ENCODE results near the gene USP5.
"Not testable (repeated sequence)": the region's sequence is repeated elsewhere in the genome, so short reads cannot be mapped to it uniquely, and the experiment has no call there.

USP5 gene

DNA sequence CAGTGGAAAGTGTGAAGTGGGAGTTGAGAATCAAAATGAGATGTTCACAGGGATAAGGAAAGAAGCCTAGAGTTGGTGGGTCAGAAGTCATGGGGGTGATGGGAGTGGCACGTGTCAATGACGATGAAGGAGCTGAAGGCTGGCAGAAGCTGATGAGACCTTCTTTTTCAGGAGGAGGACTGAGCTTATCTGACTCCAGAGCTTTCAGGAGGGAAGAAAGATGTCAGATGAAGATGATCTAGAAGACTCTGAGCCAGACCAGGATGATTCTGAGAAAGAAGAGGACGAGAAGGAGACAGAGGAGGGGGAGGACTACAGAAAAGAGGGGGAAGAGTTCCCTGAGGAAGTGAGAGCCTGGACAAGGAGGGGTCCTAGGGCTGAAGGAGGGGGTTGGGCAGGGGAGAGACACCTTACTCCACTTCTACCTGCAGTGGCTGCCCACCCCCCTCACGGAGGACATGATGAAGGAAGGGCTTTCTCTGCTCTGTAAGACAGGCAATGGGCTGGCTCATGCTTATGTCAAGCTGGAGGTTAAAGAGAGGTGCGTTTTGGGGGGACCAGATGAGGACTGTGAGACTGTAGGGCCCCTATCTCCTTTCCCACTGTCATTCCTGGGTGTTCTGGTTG is 53.6 kb downstream of the USP5 start:
- no peak overlapping the region for H3K27ac ChIP-seq (ENCODE audit: low read depth, low read length)
- H3K4me3 ChIP-seq (ENCODE audit: low read length), result peak overlapping the region; percentile 99

DNA sequence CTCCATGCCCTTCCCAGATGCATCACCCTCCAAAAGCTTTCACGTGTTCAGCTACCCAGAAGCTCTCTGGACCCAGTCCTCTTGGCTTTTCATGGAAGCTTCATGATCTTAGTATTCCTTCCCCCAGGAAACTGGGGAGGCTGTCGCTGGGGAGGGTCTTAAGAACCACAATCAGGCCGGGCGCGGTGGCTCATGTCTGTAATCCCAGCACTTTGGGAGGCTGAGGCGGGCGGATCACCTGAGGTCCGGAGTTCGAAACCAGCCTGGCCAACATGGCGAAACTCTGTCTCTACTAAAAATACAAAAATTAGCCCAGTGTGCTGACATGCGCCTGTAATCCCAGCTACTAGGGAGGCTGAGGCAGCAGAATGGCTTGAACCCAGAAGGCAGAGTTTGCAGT is 56.2 kb downstream of the USP5 start:
- H3K27ac ChIP-seq (ENCODE audit: low read depth, low read length); H3K9ac ChIP-seq (ENCODE audit: low read length); H3K27me3 ChIP-seq (ENCODE audit: control insufficient read depth, insufficient read depth, low read length); H3K4me3 ChIP-seq (ENCODE audit: low read length); H3K4me1 ChIP-seq (ENCODE audit: control insufficient read depth, insufficient read depth, low read length); H3K36me3 ChIP-seq (ENCODE audit: control insufficient read depth, insufficient read depth, low read length): not testable (repeated sequence)

More for the DNA sequence above, 53.6 kb downstream of the USP5 start:
- no peak overlapping the region for H3K9ac ChIP-seq (ENCODE audit: low read length)
- H3K27me3 ChIP-seq (ENCODE audit: control insufficient read depth, insufficient read depth, low read length), result no peaks in the 10 kb centered on the region
- H3K4me1 ChIP-seq (ENCODE audit: control insufficient read depth, insufficient read depth, low read length), result peaks cover 8% of the 10 kb centered on the region
- H3K36me3 ChIP-seq (ENCODE audit: control insufficient read depth, insufficient read depth, low read length), result no peaks in the 10 kb centered on the region

DNA sequence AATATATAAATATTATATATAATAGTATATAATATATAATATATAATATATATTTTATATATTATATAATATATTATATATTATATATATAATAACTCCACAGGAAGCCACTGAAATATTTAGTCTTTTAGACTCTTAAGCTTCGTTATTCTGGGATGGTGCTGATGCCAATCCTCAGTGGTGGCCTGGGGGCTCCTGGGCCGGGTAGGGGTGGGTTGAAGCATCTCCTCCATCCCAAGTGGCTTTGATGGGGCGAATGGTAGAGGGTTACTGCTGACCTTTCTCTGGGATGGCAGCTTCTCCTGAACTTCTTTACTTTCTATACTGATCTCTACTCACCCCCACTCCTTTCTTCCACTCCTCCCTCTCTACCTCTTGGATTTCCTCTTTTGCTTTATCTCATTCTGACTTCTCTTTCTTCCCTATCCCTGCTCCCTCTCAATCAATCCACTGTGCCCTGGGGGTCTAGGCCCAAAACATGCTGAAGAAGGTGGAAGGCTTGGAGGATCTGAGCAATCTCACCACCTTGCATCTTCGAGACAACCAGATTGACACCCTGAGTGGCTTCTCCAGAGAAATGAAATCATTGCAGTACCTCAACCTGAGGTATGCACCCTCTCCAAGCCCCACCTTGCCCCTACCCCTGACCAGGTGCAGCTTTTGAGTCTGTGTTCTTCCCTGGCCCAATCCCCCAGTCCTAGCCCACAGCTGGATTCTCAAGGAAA is 57.6 kb downstream of the USP5 start:
- Histone ChIP-seq H3K4me1 (ENCODE audit: control insufficient read depth, insufficient read depth, low read length) (peaks cover 9% of the 10 kb centered on the region), H3K27me3 (ENCODE audit: control insufficient read depth, insufficient read depth, low read length) (no peaks in the 10 kb centered on the region), H3K36me3 (ENCODE audit: control insufficient read depth, insufficient read depth, low read length) (no peaks in the 10 kb centered on the region)

DNA sequence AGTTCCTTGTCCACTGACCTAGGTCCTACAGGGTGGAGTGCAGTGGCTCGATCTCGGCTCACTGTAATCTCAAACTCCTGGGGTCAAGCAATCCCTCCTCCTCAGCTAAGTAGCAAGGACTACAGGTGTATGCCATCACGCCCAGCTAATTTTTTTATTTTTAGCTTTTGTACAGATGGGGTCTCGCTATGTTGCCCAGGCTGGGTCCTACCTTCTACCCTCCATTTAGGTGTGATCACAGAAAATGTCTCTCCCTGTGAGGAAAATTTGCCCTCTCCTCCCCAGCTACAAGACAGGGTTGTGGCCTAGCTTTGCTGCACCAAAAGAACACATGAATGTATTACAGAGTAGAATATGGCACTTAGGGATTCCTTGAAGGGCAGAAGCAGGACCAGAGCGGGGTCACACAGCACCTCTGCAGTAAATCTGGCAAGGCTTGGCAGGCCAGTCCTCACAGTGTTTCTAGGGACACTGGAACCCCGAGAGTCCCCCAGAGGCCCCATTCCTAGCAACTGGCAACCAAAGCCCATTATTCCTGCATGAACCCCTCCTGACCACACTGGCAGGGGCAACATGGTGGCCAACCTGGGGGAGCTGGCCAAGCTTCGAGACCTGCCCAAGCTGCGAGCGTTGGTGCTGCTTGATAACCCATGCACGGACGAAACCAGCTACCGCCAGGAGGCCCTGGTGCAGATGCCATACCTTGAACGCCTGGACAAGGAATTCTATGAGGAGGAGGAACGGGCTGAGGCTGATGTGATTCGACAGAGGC is 60.4 kb downstream of the USP5 start:
- no peak overlapping the region for H3K9ac ChIP-seq (ENCODE audit: low read length)
- H3K27me3 ChIP-seq (ENCODE audit: control insufficient read depth, insufficient read depth, low read length), result no peaks in the 10 kb centered on the region
- no peak overlapping the region for H3K27ac ChIP-seq (ENCODE audit: low read depth, low read length)
- peaks cover 8% of the 10 kb centered on the region for H3K4me1 ChIP-seq (ENCODE audit: control insufficient read depth, insufficient read depth, low read length)
- no peaks in the 10 kb centered on the region for H3K36me3 ChIP-seq (ENCODE audit: control insufficient read depth, insufficient read depth, low read length)
- H3K4me3 ChIP-seq (ENCODE audit: low read length), result no peak overlapping the region

More for the DNA sequence above, 57.6 kb downstream of the USP5 start:
- no peak overlapping the region for H3K9ac ChIP-seq (ENCODE audit: low read length)
- no peak overlapping the region for H3K4me3 ChIP-seq (ENCODE audit: low read length)
- no peak overlapping the region for H3K27ac ChIP-seq (ENCODE audit: low read depth, low read length)

DNA sequence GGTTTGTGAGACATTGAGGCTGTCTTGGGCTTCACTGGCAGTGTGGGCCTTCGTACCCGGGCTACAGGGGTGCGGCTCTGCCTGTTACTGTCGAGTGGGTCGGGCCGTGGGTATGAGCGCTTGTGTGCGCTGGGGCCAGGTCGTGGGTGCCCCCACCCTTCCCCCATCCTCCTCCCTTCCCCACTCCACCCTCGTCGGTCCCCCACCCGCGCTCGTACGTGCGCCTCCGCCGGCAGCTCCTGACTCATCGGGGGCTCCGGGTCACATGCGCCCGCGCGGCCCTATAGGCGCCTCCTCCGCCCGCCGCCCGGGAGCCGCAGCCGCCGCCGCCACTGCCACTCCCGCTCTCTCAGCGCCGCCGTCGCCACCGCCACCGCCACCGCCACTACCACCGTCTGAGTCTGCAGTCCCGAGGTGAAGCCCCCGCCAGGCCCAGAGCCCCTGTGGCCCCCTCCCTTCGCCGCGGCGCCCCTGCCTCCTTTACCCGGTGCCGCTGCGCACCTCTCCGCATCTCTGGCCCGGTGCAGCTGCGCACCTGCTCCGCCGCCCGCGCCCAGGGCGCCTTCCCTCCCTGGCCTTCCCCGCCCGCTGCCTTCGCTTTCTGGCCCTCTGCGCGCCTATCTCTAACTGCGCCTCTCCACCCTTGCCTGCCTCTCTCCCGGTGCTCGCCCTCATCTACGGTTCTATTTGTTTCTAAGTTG is 62.4 kb downstream of the USP5 start, which contains the start of gene ENO2:
Gene ENO2, plus strand, starts transcription at position 335 of the 701 bp plus-strand sequence. CDS start 1,253 bp downstream, outside the sequence.
- H3K4me3 ChIP-seq (ENCODE audit: low read length), result peak within 1 kb of the TSS; percentile 84
- peak within 1 kb of the TSS; percentile 85 for H3K27ac ChIP-seq (ENCODE audit: low read depth, low read length)
- H3K9ac ChIP-seq (ENCODE audit: low read length), result peak within 1 kb of the TSS; percentile 74
- H3K27me3 ChIP-seq (ENCODE audit: control insufficient read depth, insufficient read depth, low read length), result no peaks in the 10 kb centered on the region
- peaks cover 8% of the 10 kb centered on the region for H3K4me1 ChIP-seq (ENCODE audit: control insufficient read depth, insufficient read depth, low read length)
- H3K36me3 ChIP-seq (ENCODE audit: control insufficient read depth, insufficient read depth, low read length), result peaks cover 2% of the 10 kb centered on the region

DNA sequence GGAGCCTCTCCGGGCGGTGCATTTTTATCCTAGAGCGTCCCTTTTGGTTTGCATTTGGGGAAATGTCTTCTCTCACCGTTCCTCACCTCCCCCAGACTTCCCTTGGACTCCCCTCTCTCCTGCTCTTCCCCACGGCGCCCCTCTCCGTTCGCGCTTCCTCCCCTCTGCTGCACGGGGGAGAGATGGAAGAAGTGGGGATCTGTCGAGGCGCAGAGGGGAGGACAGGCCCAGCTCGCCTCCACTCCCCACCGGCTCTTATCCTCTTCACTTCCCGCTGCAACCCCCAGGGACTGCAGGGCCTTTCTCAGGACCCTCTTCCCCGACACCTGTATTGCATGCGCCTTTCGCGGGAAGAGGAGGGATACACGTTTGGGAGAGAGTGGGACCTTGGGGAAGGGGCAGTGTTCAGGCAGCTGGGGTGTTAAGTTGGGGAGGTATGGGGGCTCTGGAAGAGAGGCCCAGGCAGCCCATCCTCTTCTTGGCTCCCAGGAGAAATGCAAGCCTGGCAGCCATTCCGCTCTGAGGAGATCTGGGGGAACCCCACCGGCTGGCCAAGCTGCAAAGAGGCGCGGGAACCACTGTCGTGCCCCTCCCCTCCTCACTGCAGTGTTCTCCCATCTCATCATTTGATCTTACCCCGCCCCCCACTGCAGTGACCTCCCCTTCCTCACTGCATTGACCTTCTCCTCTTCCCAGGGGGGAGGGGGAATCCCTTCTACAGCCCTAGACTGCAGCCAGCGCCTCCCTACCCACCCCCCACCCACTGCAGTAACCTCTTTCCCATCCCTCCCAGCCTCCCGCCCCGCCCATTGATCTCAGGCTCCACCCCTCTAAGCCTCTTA is 63.2 kb downstream of the USP5 start:
- Histone ChIP-seq H3K27me3 (ENCODE audit: control insufficient read depth, insufficient read depth, low read length) (no peaks in the 10 kb centered on the region), H3K27ac (ENCODE audit: low read depth, low read length) (peak overlapping the region; percentile 85), H3K4me1 (ENCODE audit: control insufficient read depth, insufficient read depth, low read length) (peaks cover 8% of the 10 kb centered on the region), H3K36me3 (ENCODE audit: control insufficient read depth, insufficient read depth, low read length) (peaks cover 2% of the 10 kb centered on the region), H3K9ac (ENCODE audit: low read length) (peak overlapping the region; percentile 53), H3K4me3 (ENCODE audit: low read length) (peak overlapping the region; percentile 84)

DNA sequence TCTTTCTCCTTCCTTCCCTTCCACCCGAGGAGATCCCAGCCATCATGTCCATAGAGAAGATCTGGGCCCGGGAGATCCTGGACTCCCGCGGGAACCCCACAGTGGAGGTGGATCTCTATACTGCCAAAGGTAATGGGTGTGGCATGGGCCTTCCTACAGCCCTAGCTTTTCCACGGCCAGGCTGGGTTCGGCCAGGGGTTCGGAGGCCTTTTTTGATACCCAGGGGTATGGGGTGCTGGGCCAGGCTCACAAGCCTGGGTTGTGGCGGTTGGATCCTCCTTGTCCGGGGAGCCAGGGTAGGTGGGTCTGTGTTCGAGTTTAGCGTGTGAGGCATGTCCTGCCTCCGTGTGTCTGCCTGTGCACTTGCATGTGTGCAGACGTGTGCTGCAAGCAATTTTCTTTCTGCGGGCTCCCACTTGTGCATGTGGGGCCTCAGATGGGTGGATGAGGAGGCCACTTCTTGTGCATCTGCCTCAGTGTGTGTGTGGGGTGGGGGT is 63.9 kb downstream of the USP5 start:
- no peak overlapping the region for H3K27ac ChIP-seq (ENCODE audit: low read depth, low read length)
- peaks cover 2% of the 10 kb centered on the region for H3K36me3 ChIP-seq (ENCODE audit: control insufficient read depth, insufficient read depth, low read length)
- no peaks in the 10 kb centered on the region for H3K27me3 ChIP-seq (ENCODE audit: control insufficient read depth, insufficient read depth, low read length)
- H3K9ac ChIP-seq (ENCODE audit: low read length), result no peak overlapping the region
- peaks cover 8% of the 10 kb centered on the region for H3K4me1 ChIP-seq (ENCODE audit: control insufficient read depth, insufficient read depth, low read length)
- no peak overlapping the region for H3K4me3 ChIP-seq (ENCODE audit: low read length)

Data from rectal smooth muscle tissue (tissue), 1 donor.